Omental fat pad (tissue), 4 donors: Measurements from ENCODE around the gene KRTAP3-3. TPM values are rescaled to one million over a fixed set of nuclear protein-coding genes. Genes with fewer than 3 reads are reported as not detected.

Experiments
- ATAC-seq: fragments of 150-250 bp; one replicate; pipeline ENCODE4 v1.9.1; 2016; ENCODE audit warnings: mild to moderate bottlenecking, moderate library complexity; ENCODE audit not compliant: low FRiP score
- DNase-seq: peaks from one replicate; pipeline ENCODE4 v3.0.0-alpha.2; 2019; ENCODE audit warnings: low spot score
- CTCF ChIP-seq, 3 donors: fragments of 450-650 bp; IDR thresholded peaks; one replicate each; pipeline ENCODE4 v1.5.1; 2016 to 2017; ENCODE audit warnings: antibody characterized with exemption in 3 of 3, mild to moderate bottlenecking in 3 of 3, moderate library complexity in 2 of 3
- small RNA-seq: library from RNA; depleted of rRNA; stranded (forward); fragments of <200 nt; gene quantifications from one replicate; pipeline ENCODE3, GENCODE V24; 2016
- total RNA-seq, 4 donors: library from RNA; depleted of rRNA; stranded (reverse); fragments of >200 nt; gene quantifications; one replicate each; pipeline ENCODE4 v1.1.0, GENCODE V29; 2016

The KRTAP3-3 gene
- total RNA-seq, 4 donors from 2014 or later, result not detected

GRCh38 chr17:40951011-40951622 lies 42.8 kb downstream of the KRTAP3-3 start:
- DNase-seq, result no peak
- no peak for TF ChIP-seq CTCF (IDR thresholded peaks at IDR 0.05)
- ATAC-seq, result no peak

GRCh38 chr17:40950176-40950575 lies 43.8 kb downstream of the KRTAP3-3 start:
- ATAC-seq, result no peak
- no peak for DNase-seq
- TF ChIP-seq CTCF (IDR thresholded peaks at IDR 0.05), result no peak

- TF ChIP-seq CTCF (IDR thresholded peaks at IDR 0.05), result no peak
- DNase-seq (no peak), ATAC-seq (no peak)
These were observed 44.5 kb downstream of the KRTAP3-3 start for GRCh38 chr17:40949418-40949817.

- no peak for ATAC-seq
- no peak for DNase-seq
- no peak for TF ChIP-seq CTCF (IDR thresholded peaks at IDR 0.05)
These were observed 46.0 kb downstream of the KRTAP3-3 start for GRCh38 chr17:40947929-40948328.

- no peak for TF ChIP-seq CTCF (IDR thresholded peaks at IDR 0.05)
- ATAC-seq, result no peak
- DNase-seq, result no peak
These were observed 48.5 kb downstream of the KRTAP3-3 start for GRCh38 chr17:40945414-40945813.

GRCh38 chr17:40944531-40944930 lies 49.4 kb downstream of the KRTAP3-3 start:
- TF ChIP-seq CTCF (IDR thresholded peaks at IDR 0.05), result no peak
- DNase-seq (no peak), ATAC-seq (no peak)

Small RNA genes lying within 50 kb of the gene (small RNA-seq; reads per million reads assigned to genes)
- not detected for gene KRTAP3-4P

Other genes with a start within 250 kb of the KRTAP3-3 start
- gene KRT25, start 238.8 kb downstream of the KRTAP3-3 start, total RNA-seq, result not detected
- not detected for gene KRT26, start 222.0 kb downstream of the KRTAP3-3 start, total RNA-seq
- not detected for gene KRT27, start 211.6 kb downstream of the KRTAP3-3 start, total RNA-seq
- not detected for gene KRT28, start 194.2 kb downstream of the KRTAP3-3 start, total RNA-seq
- 10 to 100 TPM in 2 of 4 donors, 1 to 10 TPM in 2; 4.4 to 17.5 (median 10.8) TPM for gene KRT10, start 171.6 kb downstream of the KRTAP3-3 start, total RNA-seq
- gene KRT12, start 126.9 kb downstream of the KRTAP3-3 start, total RNA-seq, result not detected
- gene KRT20, start 108.9 kb downstream of the KRTAP3-3 start, total RNA-seq, result not detected
- gene KRT23, start 56.5 kb downstream of the KRTAP3-3 start, total RNA-seq, result 1 to 10 TPM in 1 of 4 donors, not detected in 3; 4.3 TPM
- gene KRT39, start 27.2 kb downstream of the KRTAP3-3 start, total RNA-seq, result not detected
- gene KRT40, start 9.8 kb downstream of the KRTAP3-3 start, total RNA-seq, result not detected
- not detected for gene KRTAP3-2, start 5.7 kb upstream of the KRTAP3-3 start, total RNA-seq
- not detected for gene KRTAP3-1, start 15.0 kb upstream of the KRTAP3-3 start, total RNA-seq
- not detected for gene KRTAP1-5, start 33.0 kb upstream of the KRTAP3-3 start, total RNA-seq
- not detected for gene KRTAP1-4, start 36.0 kb upstream of the KRTAP3-3 start, total RNA-seq
- not detected for gene KRTAP1-3, start 40.7 kb upstream of the KRTAP3-3 start, total RNA-seq
- not detected for gene KRTAP1-1, start 47.3 kb upstream of the KRTAP3-3 start, total RNA-seq
- gene KRTAP2-1, start 53.2 kb upstream of the KRTAP3-3 start, total RNA-seq, result not detected
- not detected for gene KRTAP2-2, start 61.1 kb upstream of the KRTAP3-3 start, total RNA-seq
- not detected for gene KRTAP2-3, start 66.0 kb upstream of the KRTAP3-3 start, total RNA-seq
- not detected for gene KRTAP2-4, start 71.7 kb upstream of the KRTAP3-3 start, total RNA-seq
- not detected for gene KRTAP4-7, start 90.0 kb upstream of the KRTAP3-3 start, total RNA-seq
- not detected for gene KRTAP4-8, start 104.0 kb upstream of the KRTAP3-3 start, total RNA-seq
- not detected for gene KRTAP4-16, start 108.0 kb upstream of the KRTAP3-3 start, total RNA-seq
- not detected for gene KRTAP4-9, start 111.2 kb upstream of the KRTAP3-3 start, total RNA-seq
- not detected for gene KRTAP4-11, start 124.2 kb upstream of the KRTAP3-3 start, total RNA-seq
- gene KRTAP4-12, start 130.0 kb upstream of the KRTAP3-3 start, total RNA-seq, result not detected
- not detected for gene KRTAP4-6, start 146.4 kb upstream of the KRTAP3-3 start, total RNA-seq
- not detected for gene KRTAP4-5, start 155.7 kb upstream of the KRTAP3-3 start, total RNA-seq
- not detected for gene KRTAP4-4, start 166.6 kb upstream of the KRTAP3-3 start, total RNA-seq
- gene KRTAP4-3, start 174.1 kb upstream of the KRTAP3-3 start, total RNA-seq, result not detected
- not detected for gene KRTAP4-2, start 184.1 kb upstream of the KRTAP3-3 start, total RNA-seq
- gene KRTAP4-1, start 190.7 kb upstream of the KRTAP3-3 start, total RNA-seq, result not detected
- gene KRTAP9-1, start 195.7 kb upstream of the KRTAP3-3 start, total RNA-seq, result not detected
- gene KRTAP9-2, start 232.5 kb upstream of the KRTAP3-3 start, total RNA-seq, result not detected
- gene KRTAP9-3, start 238.3 kb upstream of the KRTAP3-3 start, total RNA-seq, result not detected
- not detected for gene KRTAP9-8, start 243.8 kb upstream of the KRTAP3-3 start, total RNA-seq